ENCODE measurements around the gene GPR35. TPM values are rescaled to one million over a fixed set of nuclear protein-coding genes. Genes with fewer than 3 reads are reported as not detected.

GPR35 gene
- total RNA-seq, 2 experiments from 2014 or later: 2.5 to 2.6 TPM

DNA sequence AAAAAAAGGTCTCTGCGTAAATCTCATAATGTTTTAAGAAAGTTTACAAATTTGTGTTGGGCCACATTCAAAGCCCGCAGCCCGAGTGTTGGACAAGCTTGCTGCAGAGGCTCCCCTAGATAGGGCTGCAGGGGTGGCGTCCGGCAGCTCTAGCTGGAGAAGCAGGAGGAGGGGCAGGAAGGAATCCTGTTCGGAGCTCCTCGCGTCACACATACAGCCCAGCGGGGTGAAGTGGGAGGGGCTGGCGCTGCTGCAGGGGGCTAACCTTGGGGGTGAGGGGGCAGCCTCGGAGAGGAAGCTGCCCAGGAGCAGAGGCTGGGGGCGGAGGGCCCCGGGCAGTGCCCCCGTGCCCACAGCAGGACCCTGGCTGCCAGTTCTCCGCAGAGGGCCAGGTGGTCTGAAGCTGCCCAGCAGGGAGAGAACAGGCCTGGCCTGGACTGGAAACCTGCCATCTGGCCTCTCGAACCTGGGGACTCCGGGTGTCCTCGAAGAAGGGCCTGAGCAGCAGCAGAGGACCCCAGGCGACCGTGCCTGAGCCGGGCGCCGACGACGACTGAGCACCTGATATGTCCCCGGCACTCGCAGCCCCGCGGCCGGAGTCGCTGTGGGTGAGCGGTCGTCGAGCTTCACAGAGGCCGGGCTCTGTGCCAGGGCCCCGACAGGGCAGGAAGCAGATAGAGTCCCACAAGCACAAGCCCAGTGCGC is 2.6 kb upstream of the GPR35 start:
- H3K27me3 Mint-ChIP-seq (ENCODE audit: low read depth): no peaks in the 10 kb centered on the region
- H3K4me3 Mint-ChIP-seq: peak overlapping the region; percentile 23
- peak overlapping the region; percentile 59 for H3K27ac Mint-ChIP-seq
- CTCF ChIA-PET: interaction anchor here (0.8 to 1.2 kb wide), 2 partner anchors 59 to 108 kb away, joined by 3 to 7 read pairs; no protein-coding TSS in a partner anchor
- intact Hi-C loops (cut with micrococcal nuclease): loop anchor here (10.0 kb wide), 1 partner anchor 108 kb away; no protein-coding TSS in a partner anchor
- peaks cover 55% of the 10 kb centered on the region for H3K4me1 Mint-ChIP-seq (ENCODE audit: low read depth)
- H3K36me3 Mint-ChIP-seq (ENCODE audit: low read depth): peaks cover 4% of the 10 kb centered on the region
- peak; percentile 68 for DNase-seq
- peaks cover 3% of the 10 kb centered on the region for H3K9me3 Mint-ChIP-seq

DNA sequence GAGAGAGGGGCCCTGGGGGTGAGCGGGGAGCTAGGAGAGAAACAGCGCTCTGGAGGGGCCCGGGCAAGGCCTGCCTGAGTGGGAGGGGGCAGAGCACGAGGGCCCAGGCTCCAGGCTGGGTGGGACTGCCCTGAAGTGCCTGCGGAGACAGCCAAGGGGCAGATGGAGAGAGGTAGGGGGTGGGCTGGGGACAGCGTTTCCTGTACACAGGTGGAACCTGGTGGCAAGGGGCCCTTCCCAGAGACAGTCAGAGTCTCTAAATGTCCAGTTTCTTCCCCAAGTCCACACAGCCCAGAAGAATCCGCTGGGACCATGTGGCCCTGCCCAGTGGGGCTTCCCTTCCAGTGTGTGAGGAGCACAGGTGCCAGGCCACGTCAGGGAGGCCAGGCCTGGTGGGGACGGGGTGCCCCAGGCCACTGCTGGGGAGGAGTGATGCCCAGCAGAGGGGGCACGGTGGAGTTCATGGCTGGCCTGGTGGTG is 1.7 kb upstream of the GPR35 start:
- Mint-ChIP-seq H3K9me3 (no peaks in the 10 kb centered on the region), H3K27ac (no peak overlapping the region), H3K36me3 (ENCODE audit: low read depth) (peaks cover 3% of the 10 kb centered on the region), H3K27me3 (ENCODE audit: low read depth) (no peaks in the 10 kb centered on the region), H3K4me1 (ENCODE audit: low read depth) (peaks cover 55% of the 10 kb centered on the region), H3K4me3 (no peak overlapping the region)
- CTCF ChIA-PET: no interaction called here
- DNase-seq: peak; percentile 6
- intact Hi-C loops (cut with micrococcal nuclease): loop anchor here (10.0 kb wide), 1 partner anchor 109 kb away; no protein-coding TSS in a partner anchor

DNA sequence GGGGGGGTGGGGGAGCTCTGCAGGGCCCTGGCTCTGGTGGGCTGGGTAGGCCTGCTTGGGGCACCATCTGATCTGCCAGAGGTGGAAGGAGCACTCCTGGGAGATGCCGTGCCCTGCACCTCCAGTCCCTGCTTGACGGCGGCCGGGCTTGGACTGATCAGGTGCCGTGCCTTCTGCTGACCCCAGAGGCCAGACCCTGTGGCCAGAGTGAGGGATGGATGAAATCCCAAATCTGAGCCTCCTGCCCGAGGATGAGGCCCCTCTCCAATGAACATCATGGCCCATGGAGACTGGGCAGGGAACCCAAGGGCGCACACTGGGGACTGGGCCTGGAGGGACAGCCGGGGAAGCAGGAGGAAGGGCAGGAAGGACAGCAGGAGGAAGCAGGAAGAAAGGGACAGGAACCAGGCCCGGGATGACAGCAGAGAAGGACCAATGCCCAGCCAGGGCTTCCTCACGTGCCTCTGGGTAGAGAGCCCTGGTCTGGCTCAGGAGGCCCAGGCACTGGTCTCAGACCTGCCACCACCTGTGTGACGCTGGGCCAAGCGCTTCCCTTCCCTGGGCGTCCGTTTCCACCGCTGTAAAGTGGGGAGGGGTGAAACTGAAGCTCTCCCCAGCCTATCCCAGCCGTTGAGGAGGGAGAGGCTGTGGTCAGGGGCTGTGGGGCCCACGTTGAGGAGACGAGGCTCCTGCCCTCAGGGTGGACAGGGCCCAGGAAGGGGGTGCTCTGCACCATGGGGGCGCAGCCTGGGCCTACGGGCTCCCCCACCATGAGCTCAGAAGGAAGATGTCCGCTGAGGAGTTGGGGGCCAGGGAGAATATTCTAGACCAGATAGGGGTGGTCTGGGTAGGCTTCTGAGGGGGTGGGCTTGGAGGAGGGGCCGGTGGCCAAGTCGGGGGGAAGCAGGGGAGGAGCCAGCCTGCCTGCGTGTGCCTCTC is 1.0 kb upstream of the GPR35 start:
- Mint-ChIP-seq H3K27me3 (ENCODE audit: low read depth) (no peaks in the 10 kb centered on the region), H3K36me3 (ENCODE audit: low read depth) (no peaks in the 10 kb centered on the region), H3K27ac (peak overlapping the region; percentile 47), H3K4me1 (ENCODE audit: low read depth) (peaks cover 55% of the 10 kb centered on the region), H3K4me3 (no peak overlapping the region), H3K9me3 (no peaks in the 10 kb centered on the region)
- intact Hi-C loops (cut with micrococcal nuclease): loop anchor here (10.0 kb wide), 1 partner anchor 109 kb away; no protein-coding TSS in a partner anchor
- peak; percentile 13 for DNase-seq
- CTCF ChIA-PET: interaction anchor here (0.6 kb wide), 1 partner anchor 678 kb away, joined by 3 read pairs; no protein-coding TSS in a partner anchor

DNA sequence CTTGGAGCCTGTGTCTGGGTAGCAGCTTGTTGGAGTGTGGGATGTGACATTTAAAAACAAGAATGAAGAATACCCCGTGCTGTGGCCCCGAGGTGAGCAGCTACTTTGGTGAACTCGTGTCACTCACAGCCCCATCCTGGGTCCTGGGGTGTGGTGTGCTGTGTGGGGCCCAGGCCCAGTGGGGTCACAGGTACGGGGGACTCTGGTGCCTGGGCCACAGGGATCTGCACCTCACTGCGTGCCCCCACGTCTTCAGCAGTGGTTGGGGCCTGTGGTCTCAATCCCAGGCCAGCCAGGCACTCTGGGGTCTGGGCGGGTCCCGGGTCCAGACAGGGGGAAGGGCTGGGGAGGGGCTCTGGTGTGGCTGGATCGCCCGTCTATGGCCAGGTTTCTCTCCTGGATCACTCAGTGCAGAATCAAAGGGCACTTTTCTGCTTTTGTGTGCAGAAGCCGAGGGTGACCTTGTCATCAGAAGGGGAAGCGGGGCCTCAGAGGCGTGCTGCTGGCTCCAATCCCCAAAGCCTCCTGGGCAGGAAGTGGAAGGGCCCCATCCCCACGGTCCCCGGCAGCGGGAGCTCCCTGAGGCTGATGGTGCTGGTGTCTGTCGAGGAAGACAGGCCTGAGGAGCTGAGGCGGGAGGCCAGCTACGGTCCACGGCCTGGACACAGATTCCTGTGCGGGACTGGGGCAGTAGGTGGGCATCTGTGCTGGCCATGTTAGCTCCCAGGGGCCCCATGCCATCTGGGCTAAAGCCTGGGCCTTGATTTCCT is 1.4 kb downstream of the GPR35 start:
- Mint-ChIP-seq H3K27me3 (ENCODE audit: low read depth) (no peaks in the 10 kb centered on the region), H3K4me3 (peak overlapping the region; percentile 38), H3K27ac (peak overlapping the region; percentile 75), H3K9me3 (no peaks in the 10 kb centered on the region), H3K4me1 (ENCODE audit: low read depth) (peaks cover 41% of the 10 kb centered on the region), H3K36me3 (ENCODE audit: low read depth) (no peaks in the 10 kb centered on the region)
- intact Hi-C loops (cut with micrococcal nuclease): loop anchor here (10.0 kb wide), 1 partner anchor 112 kb away; no protein-coding TSS in a partner anchor
- CTCF ChIA-PET: no interaction called here
- DNase-seq: peak; percentile 78

DNA sequence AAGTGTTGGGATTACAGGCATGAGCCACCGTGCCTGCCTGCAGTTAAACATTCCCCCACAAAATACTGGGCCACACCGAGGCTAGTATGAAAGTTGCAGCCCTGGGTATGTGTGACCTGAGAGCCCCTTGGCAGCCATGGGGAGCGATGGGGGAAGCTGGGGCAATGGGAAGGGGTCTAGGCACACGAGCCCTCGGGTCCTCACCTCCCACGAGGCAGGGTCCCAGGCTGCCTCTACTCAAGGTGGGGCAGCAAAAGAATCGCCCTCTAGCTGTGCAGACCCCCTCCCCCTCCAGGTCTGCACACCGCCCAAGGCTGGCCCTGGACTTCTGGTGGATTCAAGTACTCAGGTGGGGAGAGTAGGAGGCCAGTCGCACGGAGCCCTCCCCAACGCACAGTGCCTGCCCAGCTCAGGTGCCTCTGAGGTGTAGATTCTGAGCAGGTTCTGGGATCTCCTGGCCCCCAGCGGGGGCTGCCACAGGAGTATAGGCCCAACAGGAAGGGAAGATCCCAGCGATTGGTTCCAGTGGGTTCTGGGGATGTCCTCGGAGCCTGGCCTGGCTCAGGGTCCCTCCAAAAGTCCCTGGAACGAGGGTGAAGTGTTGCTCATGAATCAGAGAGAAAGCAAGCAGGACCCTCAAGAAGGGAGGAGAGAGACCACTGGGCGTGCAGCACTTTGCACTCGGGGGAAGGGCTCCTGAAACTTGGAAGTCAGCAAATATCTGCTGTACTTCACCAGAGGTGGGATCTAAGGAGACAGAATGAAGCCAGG is 2.6 kb downstream of the GPR35 start:
- Mint-ChIP-seq H3K27me3 (ENCODE audit: low read depth) (no peaks in the 10 kb centered on the region), H3K9me3 (peaks cover 1% of the 10 kb centered on the region), H3K36me3 (ENCODE audit: low read depth) (no peaks in the 10 kb centered on the region), H3K4me3 (no peak overlapping the region), H3K27ac (no peak overlapping the region), H3K4me1 (ENCODE audit: low read depth) (peaks cover 32% of the 10 kb centered on the region)
- intact Hi-C loops (cut with micrococcal nuclease): loop anchor here (10.0 kb wide), 1 partner anchor 113 kb away; no protein-coding TSS in a partner anchor
- CTCF ChIA-PET: no interaction called here
- DNase-seq: no peak

DNA sequence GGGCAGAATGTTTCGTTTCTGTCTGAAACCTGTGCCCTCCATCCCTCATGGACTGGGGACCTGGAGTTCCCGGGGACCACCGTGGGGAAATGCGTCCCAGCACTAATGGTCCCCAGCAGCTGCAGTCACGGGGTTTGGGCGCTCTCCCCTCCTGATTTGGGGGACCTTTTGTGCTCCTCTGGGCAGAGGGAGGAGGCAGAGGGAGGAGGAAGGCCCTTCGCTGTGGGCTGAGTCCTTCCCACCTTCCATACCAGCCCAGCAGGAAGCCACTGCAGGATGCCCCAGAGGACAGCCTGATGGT is 3.2 kb downstream of the GPR35 start:
- Mint-ChIP-seq H3K36me3 (ENCODE audit: low read depth) (peaks cover 4% of the 10 kb centered on the region), H3K4me3 (no peak overlapping the region), H3K9me3 (peaks cover 7% of the 10 kb centered on the region), H3K27me3 (ENCODE audit: low read depth) (no peaks in the 10 kb centered on the region), H3K27ac (no peak overlapping the region), H3K4me1 (ENCODE audit: low read depth) (peaks cover 27% of the 10 kb centered on the region)
- intact Hi-C loops (cut with micrococcal nuclease): loop anchor here (10.0 kb wide), 1 partner anchor 114 kb away; no protein-coding TSS in a partner anchor
- no peak for DNase-seq
- CTCF ChIA-PET: no interaction called here

DNA sequence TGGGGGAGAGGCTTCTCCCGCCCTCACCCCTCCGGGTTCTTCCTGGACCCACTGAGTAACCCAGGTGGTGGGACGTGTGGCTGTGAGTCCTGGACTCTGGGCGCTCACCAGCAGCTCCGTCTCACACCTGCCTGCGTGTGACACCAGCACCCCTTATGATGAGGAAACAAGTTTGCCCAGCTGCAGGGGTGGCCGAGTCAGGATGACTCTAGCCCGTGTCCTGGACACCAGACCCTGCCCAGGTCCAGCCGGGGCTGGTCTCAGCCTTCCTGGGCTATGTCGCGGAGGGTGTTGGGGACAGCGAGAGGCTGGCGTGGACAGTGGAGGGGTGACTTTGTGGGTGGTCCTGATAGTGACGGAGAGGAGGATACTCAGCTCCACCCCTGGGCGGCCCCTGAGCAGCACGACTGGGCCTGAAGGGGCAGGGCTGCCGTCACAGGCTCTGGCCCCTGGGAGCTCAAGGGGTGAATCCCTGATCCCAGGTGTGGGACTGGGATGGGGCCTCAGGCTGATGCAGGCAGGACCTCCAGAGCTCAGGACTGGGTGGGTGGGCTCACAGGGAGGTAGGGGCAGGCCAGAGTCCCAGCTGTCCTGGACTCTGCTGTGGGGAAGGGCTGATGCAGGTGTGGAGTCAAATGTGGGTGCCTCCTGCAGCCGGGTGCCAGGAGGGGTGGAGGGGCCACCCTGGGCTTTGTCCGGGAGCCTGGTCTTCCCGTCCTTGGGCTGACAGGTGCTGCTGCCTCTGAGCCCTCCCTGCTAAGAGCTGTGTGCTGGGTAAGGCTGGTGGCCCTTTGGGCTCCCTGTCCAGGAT is 3.7 kb downstream of the GPR35 start:
- intact Hi-C loops (cut with micrococcal nuclease): loop anchor here (10.0 kb wide), 1 partner anchor 114 kb away; no protein-coding TSS in a partner anchor
- CTCF ChIA-PET: no interaction called here
- H3K9me3 Mint-ChIP-seq: peaks cover 12% of the 10 kb centered on the region
- peaks cover 6% of the 10 kb centered on the region for H3K36me3 Mint-ChIP-seq (ENCODE audit: low read depth)
- no peak for DNase-seq
- peaks cover 26% of the 10 kb centered on the region for H3K4me1 Mint-ChIP-seq (ENCODE audit: low read depth)
- no peaks in the 10 kb centered on the region for H3K27me3 Mint-ChIP-seq (ENCODE audit: low read depth)
- no peak overlapping the region for H3K27ac Mint-ChIP-seq
- H3K4me3 Mint-ChIP-seq: no peak overlapping the region

DNA sequence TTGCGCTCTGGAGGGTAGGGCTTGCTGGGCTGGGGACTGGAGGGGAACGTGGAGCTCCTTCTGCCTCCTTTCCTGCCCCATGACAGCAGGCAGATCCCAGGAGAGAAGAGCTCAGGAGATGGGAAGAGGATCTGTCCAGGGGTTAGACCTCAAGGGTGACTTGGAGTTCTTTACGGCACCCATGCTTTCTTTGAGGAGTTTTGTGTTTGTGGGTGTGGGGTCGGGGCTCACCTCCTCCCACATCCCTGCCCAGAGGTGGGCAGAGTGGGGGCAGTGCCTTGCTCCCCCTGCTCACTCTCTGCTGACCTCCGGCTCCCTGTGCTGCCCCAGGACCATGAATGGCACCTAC is 4.3 kb downstream of the GPR35 start:
- Mint-ChIP-seq H3K4me3 (no peak overlapping the region), H3K27me3 (ENCODE audit: low read depth) (no peaks in the 10 kb centered on the region), H3K27ac (no peak overlapping the region), H3K4me1 (ENCODE audit: low read depth) (peaks cover 23% of the 10 kb centered on the region), H3K9me3 (peaks cover 17% of the 10 kb centered on the region), H3K36me3 (ENCODE audit: low read depth) (peaks cover 6% of the 10 kb centered on the region)
- intact Hi-C loops (cut with micrococcal nuclease): loop anchor here (10.0 kb wide), 1 partner anchor 115 kb away; no protein-coding TSS in a partner anchor
- CTCF ChIA-PET: no interaction called here
- no peak for DNase-seq

DNA sequence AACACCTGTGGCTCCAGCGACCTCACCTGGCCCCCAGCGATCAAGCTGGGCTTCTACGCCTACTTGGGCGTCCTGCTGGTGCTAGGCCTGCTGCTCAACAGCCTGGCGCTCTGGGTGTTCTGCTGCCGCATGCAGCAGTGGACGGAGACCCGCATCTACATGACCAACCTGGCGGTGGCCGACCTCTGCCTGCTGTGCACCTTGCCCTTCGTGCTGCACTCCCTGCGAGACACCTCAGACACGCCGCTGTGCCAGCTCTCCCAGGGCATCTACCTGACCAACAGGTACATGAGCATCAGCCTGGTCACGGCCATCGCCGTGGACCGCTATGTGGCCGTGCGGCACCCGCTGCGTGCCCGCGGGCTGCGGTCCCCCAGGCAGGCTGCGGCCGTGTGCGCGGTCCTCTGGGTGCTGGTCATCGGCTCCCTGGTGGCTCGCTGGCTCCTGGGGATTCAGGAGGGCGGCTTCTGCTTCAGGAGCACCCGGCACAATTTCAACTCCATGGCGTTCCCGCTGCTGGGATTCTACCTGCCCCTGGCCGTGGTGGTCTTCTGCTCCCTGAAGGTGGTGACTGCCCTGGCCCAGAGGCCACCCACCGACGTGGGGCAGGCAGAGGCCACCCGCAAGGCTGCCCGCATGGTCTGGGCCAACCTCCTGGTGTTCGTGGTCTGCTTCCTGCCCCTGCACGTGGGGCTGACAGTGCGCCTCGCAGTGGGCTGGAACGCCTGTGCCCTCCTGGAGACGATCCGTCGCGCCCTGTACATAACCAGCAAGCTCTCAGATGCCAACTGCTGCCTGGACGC is 4.9 kb downstream of the GPR35 start:
- no peak overlapping the region for H3K4me3 Mint-ChIP-seq
- peaks cover 19% of the 10 kb centered on the region for H3K9me3 Mint-ChIP-seq
- CTCF ChIA-PET: no interaction called here
- H3K36me3 Mint-ChIP-seq (ENCODE audit: low read depth): peaks cover 6% of the 10 kb centered on the region
- DNase-seq: no peak
- H3K4me1 Mint-ChIP-seq (ENCODE audit: low read depth): peaks cover 17% of the 10 kb centered on the region
- H3K27ac Mint-ChIP-seq: no peak overlapping the region
- intact Hi-C loops (cut with micrococcal nuclease): loop anchor here (10.0 kb wide), 1 partner anchor 115 kb away; no protein-coding TSS in a partner anchor
- no peaks in the 10 kb centered on the region for H3K27me3 Mint-ChIP-seq (ENCODE audit: low read depth)

DNA sequence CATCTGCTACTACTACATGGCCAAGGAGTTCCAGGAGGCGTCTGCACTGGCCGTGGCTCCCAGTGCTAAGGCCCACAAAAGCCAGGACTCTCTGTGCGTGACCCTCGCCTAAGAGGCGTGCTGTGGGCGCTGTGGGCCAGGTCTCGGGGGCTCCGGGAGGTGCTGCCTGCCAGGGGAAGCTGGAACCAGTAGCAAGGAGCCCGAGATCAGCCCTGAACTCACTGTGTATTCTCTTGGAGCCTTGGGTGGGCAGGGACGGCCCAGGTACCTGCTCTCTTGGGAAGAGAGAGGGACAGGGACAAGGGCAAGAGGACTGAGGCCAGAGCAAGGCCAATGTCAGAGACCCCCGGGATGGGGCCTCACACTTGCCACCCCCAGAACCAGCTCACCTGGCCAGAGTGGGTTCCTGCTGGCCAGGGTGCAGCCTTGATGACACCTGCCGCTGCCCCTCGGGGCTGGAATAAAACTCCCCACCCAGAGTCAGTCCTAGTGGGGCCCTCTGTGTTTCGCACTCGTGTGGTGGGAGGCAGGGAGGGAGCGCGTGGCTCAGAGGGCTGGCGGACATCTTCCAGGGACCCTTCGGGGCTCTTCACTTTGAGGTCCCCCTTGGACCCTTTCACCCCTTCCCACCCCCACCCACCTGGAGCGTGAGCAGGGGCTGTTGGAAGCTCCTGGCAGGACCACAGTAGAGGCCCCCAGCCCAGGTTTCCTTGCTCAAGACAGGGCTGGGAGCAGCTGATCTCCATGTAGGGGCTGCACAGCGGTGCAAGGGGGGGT is 5.7 kb downstream of the GPR35 start:
- DNase-seq: no peak
- intact Hi-C loops (cut with micrococcal nuclease): no loop called here

More for the DNA sequence above, 5.7 kb downstream of the GPR35 start:
- Mint-ChIP-seq H3K4me1 (ENCODE audit: low read depth) (peaks cover 10% of the 10 kb centered on the region), H3K27ac (no peak overlapping the region), H3K27me3 (ENCODE audit: low read depth) (no peaks in the 10 kb centered on the region), H3K36me3 (ENCODE audit: low read depth) (peaks cover 6% of the 10 kb centered on the region), H3K4me3 (no peak overlapping the region), H3K9me3 (peaks cover 19% of the 10 kb centered on the region)
- CTCF ChIA-PET: no interaction called here

All from activated naive CD4-positive, alpha-beta T cell treated with anti-CD3 and anti-CD28 coated beads for 36 hours (primary cell).